AG04449 (cell line): ENCODE measurements around the gene C17orf50.

Experiments used
- CTCF ChIA-PET: fragments of 350-600 bp; formaldehyde crosslinking; extraction: SDS; loops from one replicate; lab custom pipeline; 2021; ENCODE audit warnings: antibody characterized with exemption; lab: Yijun Ruan, JAX
- POLR2A ChIA-PET: fragments of 400-600, 350-600 bp; formaldehyde crosslinking; extraction: SDS; loops from one replicate; lab custom pipeline; 2020; ENCODE audit warnings: antibody characterized with exemption, inconsistent platforms; lab: Yijun Ruan, JAX
- DNase-seq: peaks from one replicate; pipeline ENCODE4 v3.0.0-alpha.2; 2010; ENCODE audit warnings: low read depth, low spot score
- H3K4me3 ChIP-seq: 2 replicates; pipeline ENCODE4 v1.5.1; 2011; ENCODE audit warnings: low read depth, mild to moderate bottlenecking, control low read depth, low read length
- CTCF ChIP-seq: IDR thresholded peaks from one replicate; pipeline ENCODE4 v1.5.1; 2011; ENCODE audit warnings: mild to moderate bottlenecking, moderate library complexity, low read length, control low read depth, inconsistent platforms; ENCODE audit not compliant: insufficient read depth; ENCODE audit errors: missing control alignments

The C17orf50 gene

DNA sequence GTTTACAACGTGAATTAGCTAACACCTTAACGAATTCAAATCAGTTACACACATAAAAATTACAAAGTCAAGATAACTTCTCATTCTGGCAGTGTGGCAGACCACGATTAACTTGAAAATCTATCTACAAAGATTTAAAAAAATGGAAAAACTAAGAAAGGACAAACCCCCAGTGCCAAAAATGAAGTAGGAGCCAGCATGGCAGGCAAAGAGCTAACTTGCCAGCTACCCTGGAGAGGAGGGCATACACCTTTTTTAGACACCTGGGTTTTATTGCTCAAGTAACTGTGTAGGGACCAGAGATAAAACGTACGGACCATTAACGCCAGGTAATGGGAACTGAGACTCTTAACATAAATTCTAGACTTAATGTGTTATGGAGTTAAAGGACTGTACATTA lies 51.1 kb downstream of the C17orf50 start:
- no peak overlapping the region for H3K4me3 ChIP-seq
- POLR2A ChIA-PET: interaction anchor here (1.1 kb wide), 1 partner anchor 15 kb away, joined by 3 read pairs; no protein-coding TSS in a partner anchor
- no peak for TF ChIP-seq CTCF
- DNase-seq: no peak
- CTCF ChIA-PET: interaction anchor here (1.0 to 13.3 kb wide), 4 partner anchors 8 to 62 kb away, joined by 4 to 819 read pairs (median 20); partner anchors contain the start of gene C17orf50

DNA sequence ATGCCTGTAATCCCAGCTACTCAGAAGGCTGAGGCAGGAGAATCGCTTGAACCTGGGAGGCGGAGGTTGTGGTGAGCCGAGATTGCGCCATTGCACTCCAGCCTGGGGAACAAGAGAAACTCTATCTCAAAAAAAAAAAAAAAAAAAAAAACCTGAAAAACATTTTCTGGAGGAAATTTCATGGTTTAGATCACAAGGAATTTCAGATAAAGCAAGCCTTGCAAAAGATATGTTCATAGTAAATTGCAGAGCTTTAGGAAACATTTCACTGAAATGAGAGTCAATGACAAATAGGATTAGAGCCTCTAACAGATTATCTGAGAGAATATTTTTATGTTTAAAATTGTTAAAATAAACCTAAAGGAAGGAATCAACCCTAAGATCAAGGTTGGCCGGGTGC lies 51.8 kb downstream of the C17orf50 start:
- no peak for TF ChIP-seq CTCF
- H3K4me3 ChIP-seq: no peak overlapping the region
- ChIA-PET CTCF (interaction anchor here (1.0 to 13.3 kb wide), 5 partner anchors 7 to 200 kb away, joined by 4 to 819 read pairs (median 4); partner anchors contain the start of gene C17orf50), POLR2A (interaction anchor here (1.1 kb wide), 1 partner anchor 14 kb away, joined by 3 read pairs; no protein-coding TSS in a partner anchor)
- DNase-seq: no peak
